ENCODE data around the gene AOC3. TPM values are rescaled to one million over a fixed set of nuclear protein-coding genes. Genes with fewer than 3 reads are reported as not detected.

Gene AOC3
- total RNA-seq, 1 experiment from 2014 or later: 2.8 TPM

- no peak overlapping the region for H3T11ph ChIP-seq (ENCODE audit: low read length)
- no peaks in the 10 kb centered on the region for H4K20me1 ChIP-seq (ENCODE audit: control insufficient read depth, insufficient read depth, insufficient read length)
- no peak overlapping the region for H4K5ac ChIP-seq (ENCODE audit: insufficient read length, low read depth, low read length)
- Mint-ChIP-seq H3K27me3 (ENCODE audit: low read depth) (peaks cover 18% of the 10 kb centered on the region), H3K36me3 (ENCODE audit: insufficient read depth in 1 of 3, low read depth in 3 of 3) (peaks cover 0 to 8% (median 7%) of the 10 kb centered on the region in 3 experiments; a peak in 5 of 7 replicates), H3K27ac (no peak overlapping the region), H3K4me1 (no peaks in the 10 kb centered on the region), H3K9me3 (no peaks in the 10 kb centered on the region), H3K4me3 (no peak overlapping the region)
- no peak overlapping the region for H3K23ac ChIP-seq (ENCODE audit: insufficient read length, low read depth, low read length)
- H3K18ac ChIP-seq (ENCODE audit: insufficient read length, low read depth, low read length): no peak overlapping the region
- no peaks in the 10 kb centered on the region for H3K79me2 ChIP-seq (ENCODE audit: insufficient read depth, low read length)
- no peak for TF ChIP-seq CTCF (conservative IDR thresholded peaks at IDR 0.05)
- no peak overlapping the region for H4K91ac ChIP-seq (ENCODE audit: insufficient read length, low read depth, low read length)
- H2AK5ac ChIP-seq (ENCODE audit: insufficient read length, low read length): no peak overlapping the region
- H2BK20ac ChIP-seq (ENCODE audit: low read depth, low read length, poor library complexity, severe bottlenecking): no peak overlapping the region
- no peak overlapping the region for H2BK15ac ChIP-seq (ENCODE audit: low read depth, low read length)
- no CpG with 5 or more reads among the region's 1 CpG for WGBS (ENCODE audit: extremely low coverage, insufficient read length, low lambda C conversion rate)
- H3K14ac ChIP-seq (ENCODE audit: insufficient read depth, low read length): no peak overlapping the region
- H2AFZ ChIP-seq (ENCODE audit: low read length): no peak overlapping the region
- H3K9me3 ChIP-seq (ENCODE audit: control insufficient read depth, low read depth, low read length): no peaks in the 10 kb centered on the region
- no peak overlapping the region for H3K56ac ChIP-seq (ENCODE audit: insufficient read length, low read depth, low read length)
- no peak overlapping the region for H3K4me2 ChIP-seq (ENCODE audit: insufficient read depth, insufficient read length, low read length)
- no peak overlapping the region for H2BK5ac ChIP-seq (ENCODE audit: insufficient read length, low read length)
- H3K79me1 ChIP-seq (ENCODE audit: insufficient read depth, low read depth, low read length, poor library complexity, severe bottlenecking): no peaks in the 10 kb centered on the region
- DNase-seq: no peak
- no peak overlapping the region for H3K9ac ChIP-seq (ENCODE audit: extremely low read depth, insufficient read length, low read length)
- no peak overlapping the region for H3K4ac ChIP-seq (ENCODE audit: low read depth, low read length)
- no peaks in the 10 kb centered on the region for H3K27me3 ChIP-seq (ENCODE audit: insufficient read depth, low read length)
- no peak overlapping the region for H2BK12ac ChIP-seq (ENCODE audit: insufficient read length, low read depth, low read length)
- no peak overlapping the region for H3K27ac ChIP-seq (ENCODE audit: insufficient read length, low read depth, low read length)
- no peaks in the 10 kb centered on the region for H3K23me2 ChIP-seq (ENCODE audit: insufficient read length, low read depth, low read length, poor library complexity, severe bottlenecking)
- no peaks in the 10 kb centered on the region for H3K4me1 ChIP-seq (ENCODE audit: insufficient read depth, low read length)
- H4K8ac ChIP-seq (replicated peaks; ENCODE audit: insufficient read length, low read depth, low read length): no peak overlapping the region
- H2BK120ac ChIP-seq (ENCODE audit: low read depth, low read length, poor library complexity, severe bottlenecking): no peak overlapping the region
Observed at GRCh38 chr17:42804918-42805367, 46.1 kb upstream of the AOC3 start.

Measured in H9 (cell line).